Nephron (organoid): ENCODE results near the gene ADI1.

Experiments
- H3K27ac Mint-ChIP-seq, 3 experiments: 2 replicates each; pipeline ENCODE4 v1.8.0; 2020; ENCODE audit warnings: mixed read lengths in 3 of 3, mild to moderate bottlenecking in 2 of 3, moderate library complexity in 1 of 3
- H3K27me3 Mint-ChIP-seq: 2 replicates; pipeline ENCODE4 v1.8.0; 2021; ENCODE audit warnings: low read depth, mild to moderate bottlenecking, moderate library complexity, mixed read lengths
- H3K36me3 Mint-ChIP-seq: 2 replicates; pipeline ENCODE4 v1.8.0; 2020; ENCODE audit warnings: low read depth, mixed read lengths
- H3K4me1 Mint-ChIP-seq: 2 replicates; pipeline ENCODE4 v1.8.0; 2020; ENCODE audit warnings: mixed read lengths
- H3K4me3 Mint-ChIP-seq, 3 experiments: 2 replicates each; pipeline ENCODE4 v1.8.0; 2020; ENCODE audit warnings: mild to moderate bottlenecking in 3 of 3, mixed read lengths in 3 of 3, moderate library complexity in 2 of 3
- H3K9me3 Mint-ChIP-seq: 2 replicates; pipeline ENCODE4 v1.8.0; 2020; ENCODE audit warnings: mixed read lengths
- TF ChIP-seq, protein P1 (sequence below), 3 experiments: fragments of 200-600 bp; sonication (generic); IDR thresholded peaks; one replicate each; pipeline ENCODE4 v1.5.0; 2021; ENCODE audit warnings: antibody characterized with exemption in 3 of 3; ENCODE audit not compliant: unreplicated experiment in 3 of 3

Gene ADI1

DNA sequence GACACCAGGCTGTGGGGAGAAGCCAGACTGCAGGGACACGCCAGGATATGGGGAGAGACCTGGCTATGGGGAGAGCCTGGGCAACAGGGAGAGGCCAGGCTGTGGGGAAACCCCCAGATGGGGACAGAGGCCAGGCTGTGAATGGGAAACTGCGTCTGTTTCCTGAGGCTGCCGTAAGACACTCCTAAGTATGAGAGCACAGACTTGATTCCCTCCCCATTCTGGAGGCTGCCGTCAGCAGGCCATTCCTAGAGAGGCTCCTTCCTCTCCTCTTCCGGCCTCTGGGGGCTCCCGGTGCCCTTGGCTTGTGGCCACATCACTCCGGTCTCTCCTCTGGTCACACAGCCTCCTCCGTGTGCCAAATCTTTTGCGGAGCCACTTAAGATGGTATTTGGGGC lies 32.3 kb downstream of the ADI1 start:
- H3K27ac Mint-ChIP-seq: no peak overlapping the region
- H3K9me3 Mint-ChIP-seq: no peaks in the 10 kb centered on the region
- peaks cover 26% of the 10 kb centered on the region for H3K36me3 Mint-ChIP-seq
- peaks cover 31% of the 10 kb centered on the region for H3K4me1 Mint-ChIP-seq
- no peak overlapping the region for H3K4me3 Mint-ChIP-seq
- TF ChIP-seq, protein P1, sequence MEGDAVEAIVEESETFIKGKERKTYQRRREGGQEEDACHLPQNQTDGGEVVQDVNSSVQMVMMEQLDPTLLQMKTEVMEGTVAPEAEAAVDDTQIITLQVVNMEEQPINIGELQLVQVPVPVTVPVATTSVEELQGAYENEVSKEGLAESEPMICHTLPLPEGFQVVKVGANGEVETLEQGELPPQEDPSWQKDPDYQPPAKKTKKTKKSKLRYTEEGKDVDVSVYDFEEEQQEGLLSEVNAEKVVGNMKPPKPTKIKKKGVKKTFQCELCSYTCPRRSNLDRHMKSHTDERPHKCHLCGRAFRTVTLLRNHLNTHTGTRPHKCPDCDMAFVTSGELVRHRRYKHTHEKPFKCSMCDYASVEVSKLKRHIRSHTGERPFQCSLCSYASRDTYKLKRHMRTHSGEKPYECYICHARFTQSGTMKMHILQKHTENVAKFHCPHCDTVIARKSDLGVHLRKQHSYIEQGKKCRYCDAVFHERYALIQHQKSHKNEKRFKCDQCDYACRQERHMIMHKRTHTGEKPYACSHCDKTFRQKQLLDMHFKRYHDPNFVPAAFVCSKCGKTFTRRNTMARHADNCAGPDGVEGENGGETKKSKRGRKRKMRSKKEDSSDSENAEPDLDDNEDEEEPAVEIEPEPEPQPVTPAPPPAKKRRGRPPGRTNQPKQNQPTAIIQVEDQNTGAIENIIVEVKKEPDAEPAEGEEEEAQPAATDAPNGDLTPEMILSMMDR (IDR thresholded peaks at IDR 0.05; ENCODE audit: unreplicated experiment in 3 of 3): no peak
- peaks cover 6% of the 10 kb centered on the region for H3K27me3 Mint-ChIP-seq

DNA sequence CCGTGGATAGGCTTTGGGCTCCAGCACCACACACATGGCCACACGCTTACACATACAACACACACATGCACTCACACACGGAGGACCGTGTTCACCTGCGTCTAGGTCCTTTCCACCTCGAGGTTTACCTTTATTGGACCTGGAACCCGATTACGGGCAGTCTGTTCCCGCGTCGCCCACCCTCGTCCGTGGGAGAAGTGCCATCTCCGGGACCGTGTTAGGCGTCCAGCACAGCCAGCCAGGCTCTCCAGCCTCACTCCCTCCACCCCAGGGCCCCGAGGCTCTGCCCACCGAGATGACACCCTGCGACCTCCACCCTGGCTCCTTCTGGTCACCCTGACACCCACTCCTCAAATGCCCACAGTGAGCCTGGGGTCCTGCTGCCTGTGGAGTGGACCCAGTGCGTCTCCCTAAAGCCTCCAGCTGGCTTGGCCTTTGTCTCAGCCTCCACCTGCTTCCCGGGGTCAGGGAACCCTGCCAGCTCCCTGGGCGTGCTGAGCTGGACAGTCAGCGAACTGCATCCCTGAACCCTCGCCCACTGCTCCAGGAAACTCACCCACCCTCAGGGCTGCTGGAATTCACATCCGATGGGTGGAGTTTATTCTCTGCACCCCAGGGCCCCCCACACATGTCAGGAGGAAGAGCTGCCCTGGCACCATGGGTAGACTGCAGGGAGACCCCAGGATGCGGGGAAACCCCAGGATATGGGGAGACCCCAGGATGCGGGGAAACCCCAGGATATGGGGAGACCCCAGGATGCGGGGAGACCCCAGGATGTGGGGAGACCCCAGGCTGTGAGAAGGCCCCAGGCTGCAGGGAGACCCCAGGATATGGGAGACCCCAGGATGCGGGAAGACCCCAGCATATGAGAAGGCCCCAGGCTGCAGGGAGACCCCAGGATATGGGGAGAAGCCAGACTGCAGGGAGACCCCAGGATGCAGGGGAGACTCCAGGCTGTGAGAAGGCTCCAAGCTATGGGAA lies 33.0 kb downstream of the ADI1 start:
- Mint-ChIP-seq H3K9me3 (no peaks in the 10 kb centered on the region), H3K4me3 (no peak overlapping the region), H3K27me3 (peaks cover under 1% of the 10 kb centered on the region), H3K4me1 (peaks cover 28% of the 10 kb centered on the region), H3K36me3 (peaks cover 26% of the 10 kb centered on the region), H3K27ac (no peak overlapping the region)
- TF ChIP-seq, protein P1 (IDR thresholded peaks at IDR 0.05; ENCODE audit: unreplicated experiment in 3 of 3): no peak

DNA sequence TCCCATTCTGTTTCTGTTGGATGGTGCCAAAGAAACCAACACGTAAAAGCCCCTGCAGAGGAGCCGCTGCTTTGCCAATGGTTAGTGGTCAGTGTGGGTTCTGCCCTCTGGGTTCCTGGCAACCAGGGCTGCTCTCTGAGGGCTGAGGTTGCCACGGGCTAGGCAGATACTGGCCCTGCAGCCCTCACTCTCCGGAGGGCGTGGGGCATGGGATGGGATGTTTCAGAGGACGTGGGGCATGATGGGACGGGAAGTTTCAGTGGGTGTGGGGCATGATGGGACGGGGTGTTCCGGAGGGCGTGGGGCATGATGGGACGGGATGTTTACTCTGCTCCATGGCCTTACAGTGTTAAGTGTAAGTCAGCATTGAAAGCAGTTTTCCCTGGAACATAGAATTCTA lies 34.2 kb downstream of the ADI1 start:
- Mint-ChIP-seq H3K27ac (no peak overlapping the region), H3K9me3 (no peaks in the 10 kb centered on the region), H3K27me3 (no peaks in the 10 kb centered on the region)

DNA sequence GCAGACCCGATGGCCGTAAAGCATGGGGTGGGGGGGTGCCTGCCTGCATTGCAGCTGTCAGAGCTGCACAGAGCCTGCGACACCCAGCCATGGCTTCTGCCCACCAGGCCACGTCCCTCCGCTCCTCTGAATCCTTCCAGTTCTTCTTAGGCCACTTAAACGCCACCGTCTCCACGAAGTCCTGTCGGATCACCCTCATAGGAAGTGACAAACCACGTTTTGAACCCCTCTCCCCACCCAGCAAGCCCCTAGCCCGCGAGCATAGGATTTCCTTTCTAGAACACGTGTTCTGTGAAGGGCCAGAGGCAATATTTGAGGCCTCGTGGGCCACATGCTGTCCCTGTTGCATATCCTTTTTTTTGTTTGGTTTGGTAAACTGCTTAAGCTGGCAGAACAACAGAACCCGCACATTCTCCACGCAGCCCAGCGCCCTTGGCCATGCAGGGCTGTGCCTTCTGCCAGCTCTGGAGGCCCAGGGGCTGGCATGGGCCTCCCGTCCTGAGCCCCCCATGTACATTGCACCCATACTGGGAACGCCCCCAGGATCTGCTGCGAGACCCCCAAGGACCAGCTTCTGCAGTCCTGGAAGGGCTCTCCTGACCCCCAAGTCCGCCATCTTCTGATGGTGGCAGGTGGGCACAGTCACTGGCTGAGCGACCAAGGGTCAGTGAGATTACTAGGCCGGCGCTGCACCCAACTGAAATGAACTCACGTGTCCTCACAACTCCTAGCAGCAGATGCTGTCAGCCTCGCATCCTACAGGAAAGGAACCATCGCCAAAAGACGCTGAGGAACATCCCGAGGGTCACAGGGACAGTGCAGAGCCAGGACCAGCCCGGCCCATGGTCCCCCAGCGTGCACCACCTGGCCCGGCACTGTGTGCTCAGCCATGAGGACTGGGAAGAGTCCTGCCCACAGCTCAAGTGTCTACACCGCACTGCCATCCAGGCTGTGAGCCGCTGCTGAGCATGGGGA lies 35.1 kb downstream of the ADI1 start:
- H3K27me3 Mint-ChIP-seq: no peaks in the 10 kb centered on the region

More for the DNA sequence above, 34.2 kb downstream of the ADI1 start:
- TF ChIP-seq, protein P1 (IDR thresholded peaks at IDR 0.05; ENCODE audit: unreplicated experiment in 3 of 3): no peak
- Mint-ChIP-seq H3K4me1 (peaks cover 16% of the 10 kb centered on the region), H3K36me3 (peaks cover 31% of the 10 kb centered on the region), H3K4me3 (no peak overlapping the region)

DNA sequence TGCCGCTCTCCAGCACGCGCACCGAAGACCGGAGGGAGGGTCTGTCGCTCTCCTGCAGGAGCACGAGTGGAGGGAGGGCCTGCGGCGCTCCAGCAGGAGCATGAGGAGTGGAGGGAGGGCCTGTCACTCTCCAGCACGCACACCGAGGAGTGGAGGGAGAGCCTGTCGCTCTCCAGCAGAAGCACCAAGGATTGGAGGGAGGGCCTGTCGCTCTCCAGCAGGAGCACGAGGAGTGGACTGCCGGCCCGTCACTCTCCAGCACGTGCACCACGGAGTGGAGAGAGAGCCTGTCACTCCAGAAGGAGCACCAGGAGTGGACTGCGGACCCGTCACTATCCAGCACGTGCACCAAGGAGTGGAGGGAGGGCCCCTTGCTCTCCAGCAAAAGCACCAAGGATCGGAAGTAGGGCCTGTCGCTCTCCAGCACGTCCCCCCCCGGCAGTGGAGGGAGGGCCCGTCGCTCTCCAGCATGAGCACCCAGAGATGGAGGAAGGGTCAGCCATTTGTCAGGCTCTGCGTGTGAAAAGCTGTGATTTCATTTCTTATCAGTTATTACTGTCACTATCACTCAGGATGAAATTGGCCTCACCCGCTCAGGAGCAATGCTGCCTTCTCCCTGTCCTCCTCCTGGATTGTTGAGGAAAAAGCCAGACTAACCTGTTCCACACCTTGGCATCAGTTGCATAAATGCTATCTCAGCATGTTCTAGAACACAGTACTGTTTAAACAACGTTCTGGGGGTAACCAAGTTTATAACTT lies 35.9 kb downstream of the ADI1 start:
- TF ChIP-seq, protein P1 (IDR thresholded peaks at IDR 0.05; ENCODE audit: unreplicated experiment in 3 of 3): no peak
- Mint-ChIP-seq H3K4me1 (no peaks in the 10 kb centered on the region), H3K4me3 (no peak overlapping the region), H3K36me3 (peaks cover 45% of the 10 kb centered on the region), H3K9me3 (no peaks in the 10 kb centered on the region), H3K27me3 (no peaks in the 10 kb centered on the region), H3K27ac (no peak overlapping the region)

More for the DNA sequence above, 35.1 kb downstream of the ADI1 start:
- no peak overlapping the region for H3K27ac Mint-ChIP-seq
- no peaks in the 10 kb centered on the region for H3K9me3 Mint-ChIP-seq
- TF ChIP-seq, protein P1 (IDR thresholded peaks at IDR 0.05; ENCODE audit: unreplicated experiment in 3 of 3): no peak
- H3K4me3 Mint-ChIP-seq: no peak overlapping the region
- peaks cover 7% of the 10 kb centered on the region for H3K4me1 Mint-ChIP-seq
- peaks cover 39% of the 10 kb centered on the region for H3K36me3 Mint-ChIP-seq
